GM19455 (cell line): Measurements from ENCODE around the gene CHRNA3.

Experiments
- ATAC-seq: cut with Tn5 transposase; IDR thresholded peaks from one replicate; pipeline ENCODE4 v1.9.1; 2021; ENCODE audit not compliant: unreplicated experiment

Gene CHRNA3

GRCh38 chr15:78636378-78636859, 15.6 kb upstream of the CHRNA3 start:
- ATAC-seq = no peak

GRCh38 chr15:78635346-78635745, 14.6 kb upstream of the CHRNA3 start:
- no peak for ATAC-seq

- no peak for ATAC-seq
Measured at GRCh38 chr15:78634210-78635145, 13.7 kb upstream of the CHRNA3 start.

- ATAC-seq = no peak
Measured at GRCh38 chr15:78633348-78633747, 12.6 kb upstream of the CHRNA3 start.

GRCh38 chr15:78630886-78631633, 10.3 kb upstream of the CHRNA3 start:
- no peak for ATAC-seq

DNA sequence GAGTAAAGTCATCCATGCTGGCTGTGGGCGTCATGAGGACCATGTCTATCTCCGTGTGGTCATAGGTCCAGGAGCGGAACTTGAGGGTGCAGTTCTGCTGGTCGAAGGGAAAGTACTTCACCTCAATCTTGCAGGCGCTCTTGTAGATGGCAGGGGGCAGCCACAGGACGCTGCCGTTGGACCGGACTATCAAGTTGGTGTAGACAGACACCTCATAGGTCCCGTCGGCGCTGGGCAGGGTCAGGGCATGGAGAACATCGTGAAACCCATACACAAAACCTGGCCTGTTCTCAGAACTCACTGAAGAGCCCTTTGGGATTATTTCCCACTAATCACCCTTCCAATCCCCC, 8.9 kb upstream of the CHRNA3 start:
- ATAC-seq = no peak

GRCh38 chr15:78629031-78629715, 8.4 kb upstream of the CHRNA3 start:
- no peak for ATAC-seq

- no peak for ATAC-seq
Measured at GRCh38 chr15:78628227-78628626, 7.4 kb upstream of the CHRNA3 start.

- no peak for ATAC-seq
Measured at GRCh38 chr15:78627348-78627747, 6.6 kb upstream of the CHRNA3 start.

DNA sequence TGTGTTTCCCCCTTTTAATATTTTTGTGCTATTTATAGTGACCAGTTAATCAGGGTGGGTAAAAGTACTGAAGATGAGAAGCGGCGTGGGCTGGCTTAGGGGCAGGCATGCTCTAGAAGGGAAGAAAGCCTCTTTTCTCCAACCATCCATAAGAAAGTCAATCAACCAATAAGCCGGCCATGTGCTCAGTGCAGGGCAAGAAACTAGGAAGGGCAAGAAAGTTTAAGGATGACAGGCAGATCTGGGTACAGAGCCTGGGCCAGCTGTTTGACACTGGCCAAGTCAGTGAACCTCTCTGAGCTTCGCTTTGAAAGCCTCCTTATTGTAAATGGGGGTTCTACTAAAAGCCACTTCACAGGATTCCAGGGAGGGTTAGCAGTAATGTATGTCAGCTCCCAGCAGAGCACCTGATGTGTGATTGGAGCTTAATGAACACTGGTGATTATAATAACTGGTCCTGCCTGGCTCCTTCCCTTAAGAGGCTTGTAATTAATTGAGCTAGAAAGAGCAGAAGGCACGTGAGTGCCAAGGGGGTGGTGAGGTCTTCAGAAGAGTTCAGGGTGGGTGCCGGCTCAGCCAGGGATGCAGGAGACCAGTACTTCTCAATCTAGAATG, 5.7 kb upstream of the CHRNA3 start:
- ATAC-seq = no peak

DNA sequence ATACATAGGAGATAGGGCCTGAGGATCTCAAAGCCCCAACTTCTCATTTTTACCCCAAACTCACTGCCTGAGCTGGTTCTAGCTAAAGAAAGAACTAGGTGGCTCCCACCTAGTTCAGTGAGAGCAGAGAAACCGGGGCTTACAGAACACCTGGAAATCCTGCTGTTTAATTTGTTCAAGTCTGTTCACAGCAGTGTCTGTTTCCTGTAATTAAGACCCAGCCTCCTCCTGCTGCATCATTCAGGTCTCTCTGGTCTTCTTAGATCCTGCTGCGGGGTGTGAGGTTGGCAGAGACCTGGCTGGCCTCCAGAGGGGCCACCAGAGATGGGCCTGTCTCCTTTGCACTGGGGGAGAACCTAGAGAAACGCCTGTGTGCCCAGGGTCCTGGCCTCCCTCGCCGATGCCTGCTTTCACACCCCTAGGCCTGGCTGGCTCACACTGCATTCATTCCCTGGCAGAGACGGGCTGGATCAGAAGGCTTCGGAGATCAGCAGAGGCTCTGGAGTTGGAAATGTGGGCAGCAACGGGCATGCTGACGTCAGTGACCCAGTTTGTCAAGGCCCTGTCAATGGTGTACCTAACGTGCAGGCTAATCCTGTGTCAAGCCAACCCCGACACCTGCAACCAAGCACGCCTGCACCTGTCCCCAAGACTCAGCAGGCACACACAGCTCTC, 4.9 kb upstream of the CHRNA3 start:
- ATAC-seq = no peak

DNA sequence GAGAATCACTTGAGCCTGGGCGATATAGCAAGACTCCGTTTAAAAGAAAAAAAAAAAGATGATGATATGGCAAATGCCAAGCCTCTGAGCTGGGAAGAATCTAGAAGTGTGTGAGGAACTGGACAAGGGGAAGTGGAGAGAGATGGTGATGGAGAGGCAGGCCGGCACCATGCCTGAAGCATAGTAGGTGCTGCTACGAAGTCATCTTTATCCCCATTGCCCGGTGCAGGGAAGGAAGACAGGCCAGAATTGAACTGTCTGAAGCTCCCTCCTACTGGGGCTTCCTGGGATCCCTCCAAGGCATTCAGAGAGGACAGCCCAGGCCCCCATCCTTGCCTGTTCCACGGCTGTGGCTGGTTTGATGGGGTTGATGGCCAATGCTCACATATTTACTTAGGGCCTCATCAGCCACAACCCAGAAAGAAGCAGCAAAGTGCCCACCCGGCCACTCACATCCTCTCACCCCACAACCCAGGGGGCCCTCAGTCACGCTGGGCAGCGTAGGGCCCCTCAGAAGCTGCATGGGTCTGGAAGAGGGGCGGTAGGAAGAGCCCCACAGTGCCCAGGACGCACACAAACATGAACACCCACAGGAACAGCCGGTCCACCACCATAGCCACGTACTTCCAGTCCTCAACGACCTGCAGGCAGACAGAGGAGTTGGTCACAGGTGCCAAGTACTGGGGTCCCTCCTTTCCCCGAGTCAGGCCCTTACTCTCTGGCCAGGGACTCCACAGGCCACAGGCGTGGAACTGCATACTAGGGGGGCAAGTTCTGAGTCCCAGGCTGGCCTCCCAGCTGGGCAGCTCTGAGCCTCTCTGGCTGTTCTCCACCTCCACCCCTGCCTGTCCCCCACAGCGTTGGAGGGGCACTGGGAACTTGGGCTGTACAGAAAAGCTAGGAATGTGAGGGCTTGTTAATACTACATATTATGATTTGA, 4.1 kb upstream of the CHRNA3 start:
- ATAC-seq = no peak

GRCh38 chr15:78623786-78624497, 3.1 kb upstream of the CHRNA3 start:
- no peak for ATAC-seq

GRCh38 chr15:78621810-78622402, 1.1 kb upstream of the CHRNA3 start:
- ATAC-seq = no peak

- ATAC-seq = no peak
Measured at GRCh38 chr15:78620021-78620526, 722 bp downstream of the CHRNA3 start.

GRCh38 chr15:78619022-78619950, 1.5 kb downstream of the CHRNA3 start:
- no peak for ATAC-seq

DNA sequence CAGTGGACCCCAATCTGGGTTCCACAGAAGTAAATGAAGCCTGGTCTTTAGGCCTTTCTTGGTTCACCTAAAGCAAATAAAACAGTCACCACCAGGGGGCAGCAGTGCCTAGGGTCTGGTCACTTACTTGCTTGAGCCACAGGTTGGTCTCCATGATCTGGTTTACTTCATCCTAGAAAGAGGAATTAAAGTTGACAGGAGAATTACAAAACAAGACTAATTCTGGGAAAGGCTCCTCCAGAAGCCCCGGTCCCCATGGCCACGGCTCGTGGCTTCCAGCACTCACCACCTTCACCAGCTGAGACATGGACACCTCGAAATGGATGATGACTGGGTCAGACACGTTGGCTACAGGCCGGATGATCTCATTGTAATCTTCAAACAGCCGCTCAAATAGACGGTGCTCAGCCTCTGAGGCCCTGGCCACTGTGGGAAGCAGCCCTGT, 2.3 kb downstream of the CHRNA3 start:
- ATAC-seq = no peak
